Prostate gland (tissue), 2 donors: ENCODE results near the gene OSMR. TPM values are rescaled to one million over a fixed set of nuclear protein-coding genes. Genes with fewer than 3 reads are reported as not detected.

ENCODE experiments used
- DNase-seq: peaks from one replicate; pipeline ENCODE4 v3.0.0-alpha.2; 2019; ENCODE audit warnings: low spot score
- H3K27ac ChIP-seq, 2 donors: fragments of 200-600 bp; sonication (generic); 2 replicates each; pipeline ENCODE4 v1.5.1; 2017 to 2019
- H3K27me3 ChIP-seq: fragments of 200-600 bp; sonication (generic); replicated peaks from 2 replicates; pipeline ENCODE4 v1.5.1; 2019; ENCODE audit not compliant: insufficient read depth
- H3K36me3 ChIP-seq, 2 donors: fragments of 200-600 bp; sonication (generic); 1 replicate in 1 of 2; 2 replicates in 1 of 2; pipeline versions ENCODE4 v1.5.1 to v1.8.1; 2017 to 2019
- H3K4me1 ChIP-seq: fragments of 200-600 bp; sonication (generic); replicated peaks from 2 replicates; pipeline ENCODE4 v1.5.1; 2019
- H3K4me3 ChIP-seq, 2 donors: fragments of 200-600 bp; sonication (generic); 2 replicates each; pipeline ENCODE4 v1.5.1; 2017 to 2019
- H3K9me3 ChIP-seq: fragments of 200-600 bp; sonication (generic); 2 replicates; pipeline ENCODE4 v1.5.1; 2017
- POLR2A ChIP-seq: fragments of 450-650 bp; IDR thresholded peaks from one replicate; pipeline ENCODE4 v1.6.1; 2016; ENCODE audit warnings: antibody characterized with exemption, mild to moderate bottlenecking
- POLR2AphosphoS5 ChIP-seq: sonication (generic); formaldehyde crosslinking; IDR thresholded peaks from one replicate; pipeline ENCODE4 v1.6.1; 2017; ENCODE audit warnings: antibody characterized with exemption
- WGBS: methylation state at CpG from one replicate; pipeline ENCODE4 v1.1.5; 2018; 5-methylcytosine and 5-hydroxymethylcytosine counted together
- intact Hi-C: fragments of 100-400 bp; cut with DNase I; formaldehyde crosslinking; loops from one replicate; pipeline ENCODE4 v1.14.2; 2022
- total RNA-seq, 2 donors: library from RNA; depleted of rRNA; stranded (reverse); fragments of >200 nt; gene quantifications; one replicate each; pipeline ENCODE4 v1.1.0, GENCODE V29; 2016
- TF ChIP-seq, protein P1 (sequence below), 4 experiments: fragments of 200-600 bp in 2 of 4; fragments of 450-650 bp in 2 of 4; sonication (generic) in 2 of 4; IDR thresholded peaks; 1 replicate in 3 of 4; 2 replicates in 1 of 4; pipeline ENCODE4 v1.5.1; 2016 to 2019; ENCODE audit warnings: antibody characterized with exemption in 4 of 4, mild to moderate bottlenecking in 2 of 4, moderate library complexity in 2 of 4

Gene OSMR
- total RNA-seq, 2 donors from 2014 or later = 14.3 to 21.6 TPM

DNA sequence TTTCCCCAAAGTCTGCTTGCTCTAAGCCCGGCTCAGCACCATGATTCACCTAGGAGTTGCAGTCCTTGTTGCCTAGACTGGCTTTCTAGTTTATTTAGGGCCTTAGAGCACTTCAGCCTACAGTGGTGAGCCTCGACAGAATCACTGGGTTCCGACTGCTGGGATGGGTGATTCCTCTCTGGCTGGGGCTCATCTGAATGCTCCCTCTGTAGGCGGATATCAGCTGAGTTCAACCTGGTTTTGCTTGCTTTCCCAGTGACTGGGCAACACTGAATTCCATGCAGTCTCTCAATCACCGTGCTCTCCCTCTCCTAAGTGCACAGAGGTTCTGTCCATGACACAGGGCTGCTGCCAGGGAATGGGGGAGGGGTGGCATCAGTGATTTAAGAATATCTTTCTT, 54.1 kb downstream of the OSMR start:
- intact Hi-C loops = no loop called here
- TF ChIP-seq, protein P1, sequence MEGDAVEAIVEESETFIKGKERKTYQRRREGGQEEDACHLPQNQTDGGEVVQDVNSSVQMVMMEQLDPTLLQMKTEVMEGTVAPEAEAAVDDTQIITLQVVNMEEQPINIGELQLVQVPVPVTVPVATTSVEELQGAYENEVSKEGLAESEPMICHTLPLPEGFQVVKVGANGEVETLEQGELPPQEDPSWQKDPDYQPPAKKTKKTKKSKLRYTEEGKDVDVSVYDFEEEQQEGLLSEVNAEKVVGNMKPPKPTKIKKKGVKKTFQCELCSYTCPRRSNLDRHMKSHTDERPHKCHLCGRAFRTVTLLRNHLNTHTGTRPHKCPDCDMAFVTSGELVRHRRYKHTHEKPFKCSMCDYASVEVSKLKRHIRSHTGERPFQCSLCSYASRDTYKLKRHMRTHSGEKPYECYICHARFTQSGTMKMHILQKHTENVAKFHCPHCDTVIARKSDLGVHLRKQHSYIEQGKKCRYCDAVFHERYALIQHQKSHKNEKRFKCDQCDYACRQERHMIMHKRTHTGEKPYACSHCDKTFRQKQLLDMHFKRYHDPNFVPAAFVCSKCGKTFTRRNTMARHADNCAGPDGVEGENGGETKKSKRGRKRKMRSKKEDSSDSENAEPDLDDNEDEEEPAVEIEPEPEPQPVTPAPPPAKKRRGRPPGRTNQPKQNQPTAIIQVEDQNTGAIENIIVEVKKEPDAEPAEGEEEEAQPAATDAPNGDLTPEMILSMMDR (IDR thresholded peaks at IDR 0.05) = no peak
- TF ChIP-seq POLR2AphosphoS5 (no peak), POLR2A (no peak)
- Histone ChIP-seq H3K4me1 (no peaks in the 10 kb centered on the region), H3K36me3 (no peaks in the 10 kb centered on the region), H3K27me3 (no peaks in the 10 kb centered on the region), H3K9me3 (no peaks in the 10 kb centered on the region), H3K27ac (no peak overlapping the region), H3K4me3 (no peak overlapping the region)
- no peak for DNase-seq
- 84% methylated on average over 5 of the region's 5 CpGs for WGBS

DNA sequence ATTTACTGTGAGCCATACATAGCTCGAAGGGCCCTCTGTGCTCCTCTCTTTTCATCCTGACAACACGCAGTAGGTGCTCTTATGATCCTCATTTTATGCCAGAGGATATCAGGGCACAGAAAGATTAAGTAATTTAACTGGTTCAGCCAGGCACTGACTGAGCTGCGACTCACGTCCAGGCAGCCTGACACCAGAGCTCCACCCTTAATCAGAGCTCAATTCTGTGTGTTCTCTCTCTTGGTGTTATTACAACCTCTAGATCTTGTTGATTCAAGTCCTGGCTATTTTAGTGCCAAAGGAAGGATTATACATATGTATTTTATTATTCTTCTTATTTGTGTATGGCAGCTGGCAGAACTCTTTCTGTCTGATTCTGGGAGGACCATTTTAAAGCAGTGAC, 59.7 kb downstream of the OSMR start:
- TF ChIP-seq POLR2AphosphoS5 (no peak), POLR2A (no peak)
- TF ChIP-seq, protein P1 (IDR thresholded peaks at IDR 0.05) = no peak
- no peaks in the 10 kb centered on the region for H3K36me3 ChIP-seq

DNA sequence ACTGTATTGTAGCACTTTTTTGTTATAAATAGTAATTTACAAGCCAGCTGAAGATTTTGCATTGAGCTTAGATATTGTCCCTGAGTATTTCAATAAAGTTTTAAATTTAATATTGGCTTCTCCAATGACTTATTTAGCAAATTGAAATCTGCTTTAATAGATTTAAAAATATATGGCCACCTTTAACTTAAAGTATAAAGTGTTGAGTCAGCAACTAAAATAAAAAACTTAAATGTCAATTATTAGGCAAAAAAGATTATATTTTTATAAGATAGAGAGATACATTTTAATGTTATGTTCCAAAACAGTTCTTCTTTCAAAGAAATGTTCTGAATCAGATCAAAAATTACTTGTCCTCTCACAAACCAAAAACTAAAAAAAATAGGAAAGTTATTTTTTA, 60.7 kb downstream of the OSMR start:
- Histone ChIP-seq H3K9me3 (no peaks in the 10 kb centered on the region), H3K4me1 (no peaks in the 10 kb centered on the region), H3K27me3 (no peaks in the 10 kb centered on the region), H3K4me3 (no peak overlapping the region), H3K27ac (no peak overlapping the region), H3K36me3 (no peaks in the 10 kb centered on the region)
- no peak for DNase-seq
- no peak for TF ChIP-seq POLR2AphosphoS5
- TF ChIP-seq POLR2A = no peak
- TF ChIP-seq, protein P1 (IDR thresholded peaks at IDR 0.05) = no peak
- intact Hi-C loops = no loop called here

More for the DNA sequence above, 59.7 kb downstream of the OSMR start:
- no peak overlapping the region for H3K27ac ChIP-seq
- H3K27me3 ChIP-seq = no peaks in the 10 kb centered on the region
- no peaks in the 10 kb centered on the region for H3K4me1 ChIP-seq
- WGBS = 83% methylated on average over 4 of the region's 4 CpGs
- no peak overlapping the region for H3K4me3 ChIP-seq
- intact Hi-C loops = no loop called here
- no peak for DNase-seq
- no peaks in the 10 kb centered on the region for H3K9me3 ChIP-seq

DNA sequence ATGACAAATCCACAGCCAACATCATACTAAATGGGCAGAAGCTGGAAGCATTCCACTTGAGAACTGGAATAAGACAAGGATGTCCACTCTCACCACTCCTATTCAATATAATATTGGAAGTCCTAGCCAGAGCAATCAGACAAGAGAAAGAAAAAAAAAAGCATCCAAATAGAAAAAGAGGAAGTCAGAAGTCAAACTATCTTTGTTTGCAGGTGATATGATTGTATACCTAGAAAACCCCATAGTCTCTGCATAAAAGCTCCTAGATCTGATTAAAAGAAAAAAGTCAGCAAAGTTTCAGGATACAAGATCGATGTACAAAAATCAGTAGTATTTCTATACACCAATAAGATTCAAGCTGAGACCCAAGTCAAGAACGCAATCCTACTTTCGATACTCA, 66.1 kb downstream of the OSMR start:
- Histone ChIP-seq H3K27me3 (no peaks in the 10 kb centered on the region), H3K36me3 (no peaks in the 10 kb centered on the region), H3K4me1 (no peaks in the 10 kb centered on the region), H3K9me3 (no peaks in the 10 kb centered on the region), H3K27ac (no peak overlapping the region), H3K4me3 (no peak overlapping the region)
- TF ChIP-seq POLR2A (no peak), POLR2AphosphoS5 (no peak)
- TF ChIP-seq, protein P1 (IDR thresholded peaks at IDR 0.05) = no peak
- 97% methylated on average over 3 of the region's 3 CpGs for WGBS
- intact Hi-C loops = no loop called here
- DNase-seq = no peak

DNA sequence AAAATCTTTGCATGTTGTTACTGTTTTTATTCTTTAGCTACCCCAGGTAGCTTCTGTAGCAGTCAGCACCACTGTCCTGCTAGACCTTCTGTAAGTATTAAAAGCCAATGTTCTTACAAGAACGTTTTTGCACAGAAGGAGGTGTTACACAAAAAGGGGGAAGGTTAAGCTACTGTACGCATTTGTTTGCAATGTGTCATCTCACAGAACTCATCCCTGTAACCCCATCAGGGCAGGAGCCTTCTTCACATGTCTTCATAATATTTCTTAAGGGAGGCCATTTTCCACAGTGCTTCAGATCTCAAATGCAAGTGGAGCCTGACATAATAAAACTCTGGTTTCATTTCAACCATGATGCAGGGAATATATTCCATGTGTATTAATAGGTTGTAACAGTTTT, 67.9 kb downstream of the OSMR start:
- Histone ChIP-seq H3K36me3 (no peaks in the 10 kb centered on the region), H3K4me3 (no peak overlapping the region), H3K9me3 (no peaks in the 10 kb centered on the region), H3K27me3 (no peaks in the 10 kb centered on the region), H3K4me1 (no peaks in the 10 kb centered on the region), H3K27ac (no peak overlapping the region)
- DNase-seq = no peak
- intact Hi-C loops = no loop called here
- WGBS = 70% methylated on average over 2 of the region's 2 CpGs
- no peak for TF ChIP-seq POLR2A
- TF ChIP-seq POLR2AphosphoS5 = no peak
- TF ChIP-seq, protein P1 (IDR thresholded peaks at IDR 0.05) = no peak
